Measurements from ENCODE around the gene SLC6A3.
"Not testable (repeated sequence)": the region's sequence is repeated elsewhere in the genome, so short reads cannot be mapped to it uniquely, and the experiment has no call there.

SLC6A3 gene

GRCh38 chr5:1367149-1367548 is 78.1 kb downstream of the SLC6A3 start:
- no peak for DNase-seq

DNA sequence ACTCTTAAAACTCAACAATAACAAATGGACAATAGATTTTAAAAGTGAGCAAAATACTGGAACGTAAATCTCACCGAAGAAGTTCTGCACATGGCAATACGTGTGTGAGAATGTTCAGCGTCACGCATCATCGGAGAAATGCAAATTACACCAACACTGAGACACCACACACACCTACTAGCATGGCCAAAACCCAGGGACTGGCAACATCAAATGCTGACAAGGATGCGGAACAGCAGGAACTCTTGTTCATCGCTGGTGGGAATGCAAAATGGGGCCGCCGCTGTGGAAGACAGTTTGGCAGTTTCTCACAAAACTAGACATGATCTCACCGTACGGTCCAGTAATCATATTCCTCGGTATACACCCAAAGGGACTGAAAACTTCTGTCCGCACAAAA is 78.7 kb downstream of the SLC6A3 start:
- DNase-seq: peak in 1 of 2 donors; percentile 25

DNA sequence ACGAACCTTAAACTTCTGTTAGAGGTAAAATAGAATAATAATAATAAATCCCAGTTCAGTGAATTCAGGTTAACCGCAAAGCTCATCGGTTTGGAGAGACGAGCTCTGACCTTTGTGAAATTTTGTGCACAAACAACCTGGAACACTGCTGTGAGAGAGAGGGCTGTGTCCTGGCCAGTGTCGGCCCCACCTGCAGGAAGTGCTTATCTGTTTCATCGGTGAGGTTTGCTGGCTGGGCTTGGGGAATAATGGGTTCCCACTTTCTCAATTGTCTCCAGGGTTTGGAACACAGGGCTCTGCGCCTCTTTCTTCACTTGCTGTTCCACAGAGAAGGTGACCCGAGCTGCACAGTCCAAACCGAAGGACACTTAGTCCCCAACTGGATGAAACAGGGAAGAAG is 81.0 kb downstream of the SLC6A3 start:
- no peak for DNase-seq

DNA sequence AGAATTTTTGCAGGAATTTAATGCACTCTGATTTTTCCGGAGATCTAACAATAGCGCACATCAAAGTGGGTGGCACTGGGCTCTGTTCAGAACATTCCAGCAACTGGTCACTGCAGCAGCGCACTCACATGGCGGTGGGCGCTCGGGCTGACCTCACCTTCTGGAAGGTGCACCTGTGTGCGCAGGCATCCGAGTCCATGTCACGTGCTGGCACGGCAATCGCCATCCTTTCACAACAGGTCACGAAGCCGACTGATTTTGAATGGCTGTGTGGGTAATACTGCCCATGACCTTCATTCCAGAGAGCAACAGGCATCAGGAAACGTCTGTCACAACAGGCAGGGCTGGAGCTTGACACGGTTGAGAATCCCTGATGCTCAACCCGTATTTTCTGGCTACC is 81.7 kb downstream of the SLC6A3 start:
- no peak for DNase-seq

DNA sequence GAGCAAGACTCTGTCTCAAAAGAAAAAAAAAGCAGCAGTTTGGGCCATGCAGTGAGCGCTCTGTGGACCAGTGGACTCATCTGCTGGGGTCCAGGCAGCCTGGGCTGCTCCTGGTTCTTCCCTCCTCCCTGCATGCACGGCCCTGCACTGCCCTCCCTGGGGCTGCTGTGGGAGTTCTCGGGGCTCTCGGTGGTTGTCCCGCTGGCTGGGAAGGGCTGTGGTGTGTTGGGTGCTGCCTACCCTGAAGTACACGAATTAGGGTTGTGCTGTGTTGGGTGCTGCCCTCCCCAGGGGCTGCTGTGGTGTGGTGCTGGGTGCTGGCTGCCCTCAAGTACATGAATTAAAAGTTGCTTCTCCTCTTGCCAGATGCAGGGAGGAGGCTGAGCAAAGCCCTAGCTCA is 82.1 kb downstream of the SLC6A3 start:
- no peak for DNase-seq

DNA sequence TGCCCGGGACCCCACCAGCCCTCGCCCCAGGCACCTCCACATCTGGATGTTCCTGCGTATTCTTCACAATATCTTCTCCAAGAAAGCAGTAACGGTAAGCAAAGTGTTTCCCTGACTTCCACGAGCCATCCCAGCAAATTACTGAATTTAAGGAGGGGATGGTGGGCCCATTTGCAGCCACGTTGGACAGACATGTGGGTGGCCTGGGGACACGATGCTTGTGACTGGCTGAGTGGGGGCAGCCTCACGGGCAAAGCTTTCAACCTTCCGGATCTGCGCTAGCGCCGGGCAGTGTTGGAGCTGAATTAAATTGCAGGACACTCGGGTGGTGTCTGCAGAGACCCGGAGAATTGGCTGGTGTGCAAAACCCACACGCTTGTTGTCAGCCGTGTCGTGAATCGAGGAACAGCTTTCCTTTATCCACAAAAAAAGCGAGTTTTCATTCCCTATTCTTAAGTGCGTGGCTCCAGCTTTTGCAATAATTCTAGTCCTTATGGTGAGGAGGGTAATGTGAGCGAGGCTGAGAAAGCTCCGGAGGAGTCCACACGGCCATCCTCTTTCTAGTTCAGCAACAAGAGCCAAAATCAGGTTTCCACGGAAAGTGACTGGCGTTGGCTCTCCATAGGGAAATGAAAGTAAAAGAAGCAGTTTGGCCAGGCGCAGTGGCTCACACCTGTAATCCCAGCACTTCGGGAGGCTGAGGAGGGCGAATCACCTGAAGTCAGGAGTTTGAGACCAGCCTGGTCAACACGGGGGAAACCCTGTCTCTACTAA is 82.8 kb downstream of the SLC6A3 start:
- no peak for DNase-seq

DNA sequence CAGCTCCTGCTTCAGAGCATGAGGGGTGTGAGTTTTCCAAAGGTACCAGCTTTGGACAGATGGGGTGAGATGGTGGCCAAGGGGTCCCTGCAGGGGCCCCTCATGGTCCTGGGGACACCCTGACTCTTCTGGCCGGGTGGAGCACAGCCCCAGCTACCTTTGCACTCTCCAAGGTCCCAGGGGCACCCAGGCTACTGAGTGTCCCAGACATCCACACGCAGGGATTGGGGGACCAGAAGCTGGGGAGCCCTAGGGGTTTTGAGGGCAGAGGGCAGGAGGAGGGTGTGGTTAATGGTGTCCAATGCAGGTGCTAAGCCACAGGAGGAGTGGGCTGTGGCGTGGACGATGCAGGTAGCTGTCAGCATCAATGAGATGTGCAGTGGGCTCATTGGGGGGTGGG is 84.4 kb downstream of the SLC6A3 start:
- DNase-seq: no peak

DNA sequence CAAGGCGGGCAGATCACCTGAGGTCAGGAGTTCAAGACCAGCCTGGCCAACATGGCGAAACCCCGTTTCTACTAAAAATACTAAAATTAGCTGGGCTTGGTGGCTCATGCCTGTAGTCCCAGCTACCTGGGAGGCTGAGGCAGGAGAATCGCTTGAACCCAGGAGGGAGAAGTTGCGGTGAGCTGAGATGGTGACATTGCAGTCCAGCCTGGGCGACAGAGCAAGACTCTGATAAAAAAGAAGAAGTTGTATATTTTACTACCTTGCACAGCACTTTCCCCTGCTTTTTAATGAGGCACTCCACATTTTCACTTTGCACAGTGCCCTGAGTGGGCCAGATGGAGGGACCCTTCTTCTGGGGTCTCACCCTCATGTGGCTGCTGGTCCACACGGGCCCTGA is 84.9 kb downstream of the SLC6A3 start:
- not testable (repeated sequence) for DNase-seq

DNA sequence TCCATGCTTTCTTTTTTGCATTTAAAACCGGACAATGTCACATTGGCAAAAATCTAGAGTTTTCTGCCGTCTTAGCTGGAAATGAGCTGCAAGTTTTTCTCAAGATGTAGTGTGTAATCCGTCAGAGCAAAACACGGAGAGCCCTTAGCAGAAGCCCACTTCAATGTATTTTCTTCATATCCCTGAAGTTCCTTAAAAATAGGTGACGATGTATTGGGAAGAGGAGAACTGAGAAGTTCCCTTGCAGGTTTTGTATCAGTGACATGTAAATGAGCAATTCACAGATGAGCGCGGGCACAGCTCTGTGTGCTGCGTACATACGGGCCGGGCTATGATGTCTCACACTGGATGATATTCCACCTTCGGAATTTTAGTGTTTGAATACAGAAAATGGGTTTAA is 85.5 kb downstream of the SLC6A3 start:
- no peak for DNase-seq

DNA sequence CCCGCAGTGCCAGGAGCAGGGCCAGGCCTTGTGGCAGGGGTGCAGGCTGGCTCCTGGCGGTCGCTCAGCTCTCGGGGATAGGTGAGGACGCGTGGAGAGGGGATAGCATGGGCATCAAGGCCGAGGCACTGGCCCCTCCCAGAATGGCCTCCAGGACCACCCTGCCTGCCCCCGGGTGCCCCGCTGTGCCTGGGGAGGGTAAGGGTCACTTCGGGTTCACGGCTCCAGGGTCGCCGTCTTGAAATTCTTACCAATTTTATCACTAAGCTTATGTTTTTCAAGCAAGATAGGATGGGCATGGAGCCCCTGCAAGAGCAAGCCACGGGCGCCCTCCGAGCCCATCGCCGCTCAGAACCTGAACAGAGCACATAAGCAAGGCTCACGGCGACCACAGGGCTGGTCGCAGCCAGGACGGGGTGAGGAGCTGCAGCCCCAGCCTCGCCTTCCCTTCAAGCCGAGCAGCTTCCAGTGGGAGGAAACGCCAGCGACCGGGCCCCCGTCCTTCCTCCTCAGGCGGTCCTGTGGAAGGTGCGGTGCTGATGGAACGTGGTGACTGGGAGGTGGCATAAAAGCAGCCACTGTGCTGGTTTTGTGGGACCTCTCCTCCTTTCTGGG is 86.1 kb downstream of the SLC6A3 start:
- DNase-seq: no peak

GRCh38 chr5:1358726-1359025 is 86.6 kb downstream of the SLC6A3 start:
- no peak for DNase-seq

DNA sequence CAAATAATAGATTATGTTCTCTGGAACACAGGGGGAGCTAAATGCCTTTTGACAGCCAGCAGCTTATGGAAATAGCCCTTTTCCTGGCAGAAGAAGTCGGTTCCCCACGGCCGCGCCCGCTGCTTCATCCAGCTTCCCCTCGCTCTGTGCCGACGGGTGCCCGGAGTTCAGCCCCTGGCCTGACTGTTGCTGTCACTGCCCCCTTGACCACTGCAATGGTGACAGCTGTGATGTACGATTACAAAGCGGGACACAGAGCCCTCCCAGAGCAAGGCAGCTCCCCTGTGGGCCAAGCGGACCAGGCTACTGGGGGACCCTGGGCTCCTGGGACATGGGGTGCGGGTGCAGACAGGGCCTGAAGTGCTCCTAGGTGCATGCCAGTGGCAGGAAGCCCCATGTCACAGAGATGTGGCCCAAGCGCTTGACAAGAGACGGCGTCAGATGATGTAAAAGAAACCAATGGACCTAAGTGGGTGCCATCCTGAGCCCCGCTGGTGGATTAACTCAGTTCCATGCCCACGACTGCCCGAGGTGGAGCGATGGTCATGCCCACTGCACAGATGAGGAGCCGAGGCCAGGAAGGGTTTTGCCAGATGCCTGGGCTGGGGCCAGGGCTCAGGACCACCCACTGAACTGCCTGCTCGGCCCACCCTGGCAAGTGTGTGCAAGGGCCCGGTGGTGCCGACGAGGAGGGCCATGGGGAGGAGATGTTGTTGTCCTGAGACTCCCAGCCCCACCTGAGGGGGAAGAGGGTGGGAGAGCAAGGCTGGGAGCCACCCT is 87.1 kb downstream of the SLC6A3 start:
- DNase-seq: no peak

- DNase-seq: no peak
These were observed 88.1 kb downstream of the SLC6A3 start for GRCh38 chr5:1356873-1357787.

DNA sequence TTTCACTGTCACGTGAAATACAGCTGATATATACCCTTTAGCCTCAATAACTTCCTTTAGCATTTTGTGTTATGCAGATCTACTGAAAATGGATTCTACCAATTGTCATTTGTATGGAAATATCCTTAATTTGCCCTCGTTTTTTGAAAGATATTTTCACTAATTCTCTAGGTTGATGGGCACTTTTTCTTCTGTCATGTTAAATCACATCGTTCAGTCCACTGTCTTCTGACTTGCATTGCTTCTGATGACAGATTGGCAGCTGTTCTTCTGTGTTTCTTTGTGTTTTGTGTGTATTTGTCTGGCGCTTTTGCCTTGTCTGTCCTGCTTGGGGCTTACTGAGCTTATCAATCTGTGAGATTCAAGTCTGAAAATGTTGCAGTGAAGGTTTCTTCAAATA is 90.7 kb downstream of the SLC6A3 start:
- no peak for DNase-seq

DNA sequence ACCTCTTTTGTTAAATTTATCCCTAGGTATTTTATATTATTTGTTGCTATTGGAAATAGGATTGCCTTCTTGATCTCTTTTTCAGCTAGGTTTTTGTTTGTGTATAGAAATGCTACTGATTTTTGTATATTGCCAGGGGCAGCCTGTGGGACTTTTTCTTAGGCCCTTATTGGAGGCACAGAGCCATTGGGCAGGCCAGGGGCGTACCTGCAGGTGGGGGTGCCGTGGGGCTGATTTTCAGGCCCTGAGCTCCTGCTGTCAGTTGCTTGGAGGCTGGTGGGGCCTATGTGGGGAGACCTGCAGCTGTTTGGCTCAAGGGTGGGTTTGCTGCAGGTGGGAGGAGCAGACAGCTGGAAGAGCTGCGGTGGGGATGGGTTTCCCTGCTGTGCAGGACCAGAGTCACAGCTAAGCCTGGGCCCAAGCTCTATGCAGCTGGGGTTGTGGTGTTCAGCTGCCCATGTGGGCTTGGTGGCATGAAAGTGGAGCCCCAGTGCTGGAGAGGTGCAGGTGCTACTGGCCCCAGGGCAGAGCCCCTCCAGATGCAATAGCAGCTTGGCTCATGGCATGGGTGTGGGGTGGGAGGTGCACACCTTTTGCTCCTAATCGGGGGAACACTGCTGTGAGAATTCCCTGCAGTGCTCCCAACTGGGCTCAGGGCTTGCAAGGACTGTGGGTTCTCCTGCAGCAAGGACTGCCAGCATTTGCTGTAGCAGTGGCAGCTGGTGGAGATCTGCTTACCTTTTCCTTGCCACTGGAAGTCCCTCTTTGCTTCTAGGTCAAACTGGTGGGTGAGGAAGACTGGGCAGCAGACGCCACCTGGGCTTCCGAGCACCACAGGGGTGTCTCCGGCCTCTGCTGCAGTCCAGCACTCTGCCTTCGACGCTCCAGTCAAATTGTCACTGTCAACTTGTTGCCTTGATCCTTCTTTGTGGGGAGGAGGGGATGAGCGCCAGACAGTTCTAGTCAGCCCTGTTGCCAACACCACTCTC is 92.7 kb downstream of the SLC6A3 start:
- DNase-seq: no peak

- no peak for DNase-seq
These were observed 94.1 kb downstream of the SLC6A3 start for GRCh38 chr5:1351156-1351555.

DNA sequence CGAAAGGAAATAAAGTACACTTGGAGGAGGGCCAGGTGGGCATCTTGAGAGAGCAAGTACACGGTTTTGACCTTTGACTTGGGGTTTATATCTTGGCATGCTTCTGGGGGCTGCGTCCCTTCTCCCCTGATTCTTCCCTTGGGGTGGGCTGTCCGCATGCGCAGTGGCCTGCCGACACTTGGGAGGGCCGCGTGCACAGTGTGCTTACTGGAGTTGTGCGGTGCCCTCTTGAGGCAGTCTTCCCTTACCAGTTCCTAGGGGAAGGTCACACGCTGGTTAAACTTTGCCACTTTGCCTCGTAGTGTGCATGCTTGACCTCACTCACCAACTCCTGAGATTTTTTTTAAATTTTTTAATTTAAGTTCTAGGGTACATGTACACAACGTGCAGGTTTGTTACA is 96.0 kb downstream of the SLC6A3 start:
- DNase-seq: no peak

DNA sequence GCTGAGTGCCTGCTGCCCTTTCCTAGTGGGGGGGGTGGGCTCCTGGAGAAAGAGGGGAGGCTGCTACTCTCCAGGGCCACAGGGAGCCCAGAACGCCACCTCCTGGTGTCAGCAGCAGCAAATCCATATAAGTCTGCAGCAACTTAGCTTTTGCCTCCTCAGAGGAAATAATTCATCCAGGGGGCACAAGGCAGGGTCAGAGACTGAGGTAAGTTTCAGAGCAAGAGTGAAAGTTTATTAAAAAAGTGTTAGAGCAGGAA is 96.3 kb downstream of the SLC6A3 start:
- DNase-seq: no peak

- DNase-seq: no peak
These were observed 97.7 kb downstream of the SLC6A3 start for GRCh38 chr5:1347571-1347970.

DNA sequence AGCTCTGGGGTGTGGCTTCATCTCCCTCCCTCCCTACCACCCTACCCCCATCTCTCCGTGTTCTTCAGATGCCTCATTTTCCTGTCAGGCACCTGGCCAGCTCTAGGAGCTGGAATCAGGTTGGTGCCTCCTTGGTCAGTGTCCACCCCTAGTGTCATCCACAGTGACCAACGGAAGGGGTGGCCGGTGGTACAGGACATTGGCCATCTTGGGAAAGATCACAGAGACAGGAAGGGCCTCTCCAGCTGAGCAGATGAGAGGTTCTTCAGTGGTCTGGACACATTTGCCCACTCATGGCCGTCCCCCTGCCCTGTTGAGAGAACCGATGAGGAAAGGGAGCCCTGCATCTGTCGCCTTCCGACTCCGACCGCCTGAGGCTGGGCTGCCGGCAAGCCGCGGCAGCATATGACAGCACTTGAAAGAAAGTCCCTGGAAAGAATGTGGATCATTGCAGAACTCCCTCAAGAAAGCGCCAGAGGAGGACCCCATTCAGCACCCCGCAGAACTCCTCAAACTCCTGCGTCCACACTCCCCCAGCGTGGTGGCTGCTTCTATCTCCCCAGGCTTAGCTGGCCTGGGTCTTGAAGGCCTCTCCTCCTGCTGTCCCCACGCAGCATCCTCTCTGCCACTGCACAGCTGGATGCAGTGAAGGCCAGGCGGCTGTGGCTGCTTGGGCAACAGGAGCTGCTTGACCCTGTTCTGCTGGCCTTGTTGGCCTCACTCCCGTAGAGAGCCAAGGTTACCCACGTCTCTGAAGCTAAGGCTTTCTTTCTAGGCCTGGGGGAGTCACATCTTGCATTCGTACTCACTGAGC is 98.4 kb downstream of the SLC6A3 start:
- DNase-seq: no peak
